ENCODE measurements around the gene SCUBE3. TPM values are rescaled to one million over a fixed set of nuclear protein-coding genes. Genes with fewer than 3 reads are reported as not detected.

Gene SCUBE3
- total RNA-seq, 1 experiment from 2014 or later, result 0.50 TPM

Other genes starting within 250 kb of the SCUBE3 start
- gene TCP11, start 72.6 kb upstream of the SCUBE3 start, total RNA-seq (2014; rRNA removed; shearing (Covaris generic)), result not detected in 2 replicates
- 10.0 and 12.9 TPM in 2 replicates for gene ZNF76, start 45.8 kb downstream of the SCUBE3 start, total RNA-seq (2014; rRNA removed; shearing (Covaris generic))
- 0.45 and 0.71 TPM in 2 replicates for gene DEF6, start 83.9 kb downstream of the SCUBE3 start, total RNA-seq (2014; rRNA removed; shearing (Covaris generic))
- gene PPARD, start 128.6 kb downstream of the SCUBE3 start, total RNA-seq (2014; rRNA removed; shearing (Covaris generic)), result 2.9 and 3.6 TPM in 2 replicates
- gene FANCE, start 238.4 kb downstream of the SCUBE3 start, total RNA-seq (2014; rRNA removed; shearing (Covaris generic)), result 9.6 and 9.9 TPM in 2 replicates

All from SK-MEL-5 (cell line).